Stimulated activated CD8-positive, alpha-beta memory T cell treated with anti-CD3 and anti-CD28 coated beads, Interleukin-4, amount 100 ng/mL, for 24 hours (primary cell): ENCODE data around the gene NCOA1.
"Not testable (repeated sequence)": the region's sequence is repeated elsewhere in the genome, so short reads cannot be mapped to it uniquely, and the experiment has no call there.

Source experiments
- DNase-seq: peaks from one replicate; pipeline ENCODE4 v3.0.0-alpha.2; 2020; ENCODE audit warnings: low read depth

Gene NCOA1

GRCh38 chr2:24508878-24509277 is 17.8 kb downstream of the NCOA1 start:
- DNase-seq, result no peak

GRCh38 chr2:24509425-24509824 is 18.4 kb downstream of the NCOA1 start:
- no peak for DNase-seq

GRCh38 chr2:24509840-24510239 is 18.8 kb downstream of the NCOA1 start:
- no peak for DNase-seq

GRCh38 chr2:24510771-24511170 is 19.7 kb downstream of the NCOA1 start:
- DNase-seq, result no peak

GRCh38 chr2:24511198-24511597 is 20.1 kb downstream of the NCOA1 start:
- DNase-seq, result no peak

- DNase-seq, result no peak
These were observed 20.8 kb downstream of the NCOA1 start for GRCh38 chr2:24511894-24512293.

GRCh38 chr2:24512404-24512803 is 21.4 kb downstream of the NCOA1 start:
- DNase-seq, result no peak

GRCh38 chr2:24512831-24513230 is 21.8 kb downstream of the NCOA1 start:
- DNase-seq, result no peak

- DNase-seq, result no peak
These were observed 22.4 kb downstream of the NCOA1 start for GRCh38 chr2:24513281-24514071.

- no peak for DNase-seq
These were observed 23.8 kb downstream of the NCOA1 start for GRCh38 chr2:24514820-24515219.

GRCh38 chr2:24515335-24515734 is 24.3 kb downstream of the NCOA1 start:
- DNase-seq, result no peak

GRCh38 chr2:24515831-24516230 is 24.8 kb downstream of the NCOA1 start:
- no peak for DNase-seq

- no peak for DNase-seq
These were observed 26.2 kb downstream of the NCOA1 start for GRCh38 chr2:24517247-24517646.

- DNase-seq, result no peak
These were observed 29.1 kb downstream of the NCOA1 start for GRCh38 chr2:24520175-24520574.

GRCh38 chr2:24521162-24521857 is 30.3 kb downstream of the NCOA1 start:
- no peak for DNase-seq

- no peak for DNase-seq
These were observed 31.1 kb downstream of the NCOA1 start for GRCh38 chr2:24521975-24522639.

GRCh38 chr2:24527536-24527935 is 36.5 kb downstream of the NCOA1 start:
- no peak for DNase-seq

- DNase-seq, result no peak
These were observed 39.7 kb downstream of the NCOA1 start for GRCh38 chr2:24530796-24531195.

- DNase-seq, result not testable (repeated sequence)
These were observed 40.6 kb downstream of the NCOA1 start for GRCh38 chr2:24531610-24532009.

GRCh38 chr2:24532057-24532456 is 41.0 kb downstream of the NCOA1 start:
- DNase-seq, result not testable (repeated sequence)

- not testable (repeated sequence) for DNase-seq
These were observed 42.5 kb downstream of the NCOA1 start for GRCh38 chr2:24533574-24533973.

- DNase-seq, result no peak
These were observed 47.7 kb downstream of the NCOA1 start for GRCh38 chr2:24538720-24539119.

GRCh38 chr2:24539258-24539657 is 48.2 kb downstream of the NCOA1 start:
- no peak for DNase-seq
